ENCODE results near the gene CA5A.

DNA sequence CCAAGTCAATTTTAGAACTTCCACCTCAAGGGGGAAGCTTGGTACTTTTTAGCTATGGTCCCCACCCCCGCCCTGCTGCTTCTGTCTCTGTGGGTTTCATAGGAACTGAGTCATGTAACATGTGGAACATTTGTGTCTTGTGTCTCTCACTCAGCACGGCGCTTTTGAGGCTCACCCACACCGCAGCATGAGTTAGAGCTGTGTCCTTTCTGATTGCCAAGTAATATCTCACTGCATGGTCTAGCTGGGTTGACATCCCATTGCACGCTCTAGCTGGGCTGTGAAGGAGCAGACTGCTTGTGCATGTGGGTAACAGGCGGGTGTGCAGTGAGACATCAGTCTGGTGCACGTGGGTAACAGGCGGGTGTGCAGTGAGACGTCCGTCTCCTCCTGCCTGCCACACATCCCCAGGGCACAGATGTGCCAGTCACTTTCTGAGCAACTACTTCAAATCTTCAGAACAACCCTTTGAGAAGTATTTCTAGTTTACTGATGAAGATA lies 40.6 kb downstream of the CA5A start:
- TF ChIP-seq, protein P1, sequence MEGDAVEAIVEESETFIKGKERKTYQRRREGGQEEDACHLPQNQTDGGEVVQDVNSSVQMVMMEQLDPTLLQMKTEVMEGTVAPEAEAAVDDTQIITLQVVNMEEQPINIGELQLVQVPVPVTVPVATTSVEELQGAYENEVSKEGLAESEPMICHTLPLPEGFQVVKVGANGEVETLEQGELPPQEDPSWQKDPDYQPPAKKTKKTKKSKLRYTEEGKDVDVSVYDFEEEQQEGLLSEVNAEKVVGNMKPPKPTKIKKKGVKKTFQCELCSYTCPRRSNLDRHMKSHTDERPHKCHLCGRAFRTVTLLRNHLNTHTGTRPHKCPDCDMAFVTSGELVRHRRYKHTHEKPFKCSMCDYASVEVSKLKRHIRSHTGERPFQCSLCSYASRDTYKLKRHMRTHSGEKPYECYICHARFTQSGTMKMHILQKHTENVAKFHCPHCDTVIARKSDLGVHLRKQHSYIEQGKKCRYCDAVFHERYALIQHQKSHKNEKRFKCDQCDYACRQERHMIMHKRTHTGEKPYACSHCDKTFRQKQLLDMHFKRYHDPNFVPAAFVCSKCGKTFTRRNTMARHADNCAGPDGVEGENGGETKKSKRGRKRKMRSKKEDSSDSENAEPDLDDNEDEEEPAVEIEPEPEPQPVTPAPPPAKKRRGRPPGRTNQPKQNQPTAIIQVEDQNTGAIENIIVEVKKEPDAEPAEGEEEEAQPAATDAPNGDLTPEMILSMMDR (IDR thresholded peaks at IDR 0.05): no peak
- TF ChIP-seq POLR2AphosphoS5 (IDR thresholded peaks at IDR 0.05): no peak
